OCI-LY3 (cell line): Measurements from ENCODE around the gene MAGIX.

ENCODE experiments used
- H2AFZ ChIP-seq: fragments of 200-600, 300-600 bp; shearing (Covaris generic); 2 replicates; pipeline ENCODE4 v1.6.0; 2014; ENCODE audit warnings: antibody characterized with exemption, low read depth, low read length
- H3K27ac ChIP-seq: fragments of 200-600, 300-600 bp; sonication (generic); 2 replicates; pipeline ENCODE4 v1.5.1; 2014; ENCODE audit warnings: mild to moderate bottlenecking, low read length, moderate library complexity, mixed read lengths
- H3K27me3 ChIP-seq: fragments of 200-600, 300-600 bp; sonication (generic); 2 replicates; pipeline ENCODE4 v1.6.1; 2014; ENCODE audit warnings: low read depth, low read length, mixed read lengths
- H3K36me3 ChIP-seq: fragments of 200-600, 300-600 bp; sonication (generic); replicated peaks from 2 replicates; pipeline ENCODE3; 2014; ENCODE audit warnings: low read depth, low read length, mixed read lengths
- H3K4me1 ChIP-seq: fragments of 300-600, 200-600 bp; sonication (generic); 2 replicates; pipeline ENCODE4 v1.6.1; 2014; ENCODE audit warnings: low read length, mixed read lengths
- H3K4me2 ChIP-seq: fragments of 200-600, 300-600 bp; sonication (generic); 2 replicates; pipeline ENCODE4 v1.6.1; 2014; ENCODE audit warnings: low read length, mixed read lengths
- H3K4me3 ChIP-seq: fragments of 300-600, 200-600 bp; sonication (generic); 2 replicates; pipeline ENCODE4 v1.5.1; 2014; ENCODE audit warnings: antibody characterized with exemption, mild to moderate bottlenecking, low read length, moderate library complexity
- H3K79me2 ChIP-seq: fragments of 300-600, 200-600 bp; shearing (Covaris generic); 2 replicates; pipeline ENCODE4 v1.6.1; 2014; ENCODE audit warnings: mild to moderate bottlenecking, low read length, mixed read lengths
- H3K9ac ChIP-seq: fragments of 300-600, 200-600 bp; shearing (Covaris generic); 2 replicates; pipeline ENCODE4 v1.6.0; 2014; ENCODE audit warnings: mild to moderate bottlenecking, low read length, moderate library complexity
- H3K9me3 ChIP-seq: fragments of 200-600, 300-600 bp; shearing (Covaris generic); 2 replicates; pipeline ENCODE4 v1.6.1; 2014; ENCODE audit warnings: low read length, mixed read lengths; ENCODE audit not compliant: insufficient read depth
- H4K20me1 ChIP-seq: fragments of 200-600, 300-600 bp; sonication (generic); 2 replicates; pipeline ENCODE4 v1.6.1; 2016; ENCODE audit warnings: low read length, mixed read lengths; ENCODE audit not compliant: insufficient read depth
- CTCF ChIP-seq: fragments of 200-600, 300-600 bp; sonication (generic); IDR thresholded peaks from 2 replicates; pipeline ENCODE4 v1.5.1; 2014; ENCODE audit warnings: antibody characterized with exemption, low read length, low read depth
- EZH2phosphoT487 ChIP-seq: fragments of 200-600 bp; shearing (Covaris generic); IDR thresholded peaks from 2 replicates; pipeline ENCODE4 v1.6.1; 2018; ENCODE audit warnings: antibody characterized with exemption, mixed run types, low read depth

Gene MAGIX

GRCh38 chrX:49191574-49192011 is 29.0 kb downstream of the MAGIX start:
- Histone ChIP-seq H3K4me3 (peak overlapping the region; percentile 92), H4K20me1 (no peaks in the 10 kb centered on the region), H3K27ac (peak overlapping the region; percentile 65), H3K9me3 (no peaks in the 10 kb centered on the region), H3K9ac (peak overlapping the region; percentile 82), H2AFZ (peak overlapping the region; percentile 41; the same call in 1 of the 2 replicates), H3K4me2 (peak overlapping the region; percentile 69), H3K36me3 (no peaks in the 10 kb centered on the region), H3K4me1 (peaks cover 13% of the 10 kb centered on the region; the same call in 1 of the 2 replicates), H3K79me2 (no peaks in the 10 kb centered on the region), H3K27me3 (no peaks in the 10 kb centered on the region)
- TF ChIP-seq CTCF, result no peak
- TF ChIP-seq EZH2phosphoT487, result no peak

- H3K27me3 ChIP-seq, result no peaks in the 10 kb centered on the region
- H3K4me2 ChIP-seq, result no peak overlapping the region
- H3K9ac ChIP-seq, result no peak overlapping the region
- peak; percentile 67 for TF ChIP-seq CTCF
- TF ChIP-seq EZH2phosphoT487, result no peak
- H3K79me2 ChIP-seq, result no peaks in the 10 kb centered on the region
- no peaks in the 10 kb centered on the region for H3K36me3 ChIP-seq
- H3K27ac ChIP-seq, result no peak overlapping the region
- H3K4me1 ChIP-seq, result peaks cover 11% of the 10 kb centered on the region; the same call in 1 of the 2 replicates
- H4K20me1 ChIP-seq, result no peaks in the 10 kb centered on the region
- H3K9me3 ChIP-seq, result no peaks in the 10 kb centered on the region
- no peak overlapping the region for H3K4me3 ChIP-seq
- no peak overlapping the region for H2AFZ ChIP-seq
These were observed 30.3 kb downstream of the MAGIX start for GRCh38 chrX:49192722-49193328.

GRCh38 chrX:49193542-49193964 is 31.0 kb downstream of the MAGIX start:
- Histone ChIP-seq H3K4me3 (no peak overlapping the region), H3K27ac (no peak overlapping the region), H3K27me3 (no peaks in the 10 kb centered on the region), H2AFZ (no peak overlapping the region), H3K9ac (no peak overlapping the region), H3K36me3 (no peaks in the 10 kb centered on the region), H3K4me1 (peaks cover 11% of the 10 kb centered on the region; the same call in 1 of the 2 replicates), H4K20me1 (no peaks in the 10 kb centered on the region), H3K9me3 (no peaks in the 10 kb centered on the region), H3K79me2 (no peaks in the 10 kb centered on the region), H3K4me2 (no peak overlapping the region)
- no peak for TF ChIP-seq EZH2phosphoT487
- no peak for TF ChIP-seq CTCF

- no peak overlapping the region for H3K4me3 ChIP-seq
- TF ChIP-seq EZH2phosphoT487 (no peak), CTCF (no peak)
- no peaks in the 10 kb centered on the region for H3K79me2 ChIP-seq
- no peaks in the 10 kb centered on the region for H3K36me3 ChIP-seq
- no peak overlapping the region for H3K9ac ChIP-seq
- H2AFZ ChIP-seq, result no peak overlapping the region
- H3K27me3 ChIP-seq, result no peaks in the 10 kb centered on the region
- no peak overlapping the region for H3K27ac ChIP-seq
- no peaks in the 10 kb centered on the region for H3K9me3 ChIP-seq
- peaks cover 13% of the 10 kb centered on the region for H3K4me1 ChIP-seq
- no peaks in the 10 kb centered on the region for H4K20me1 ChIP-seq
- H3K4me2 ChIP-seq, result no peak overlapping the region
These were observed 35.1 kb downstream of the MAGIX start for GRCh38 chrX:49197543-49198087.
